Astrocyte of the spinal cord (primary cell): Measurements from ENCODE around the gene KCNQ4.

Experiments
- DNase-seq: peaks from one replicate; pipeline ENCODE4 v3.0.0; 2011; ENCODE audit warnings: low read depth, low spot score
- H3K4me3 ChIP-seq: 2 replicates; pipeline ENCODE4 v1.5.1; 2011; ENCODE audit warnings: low read depth, mild to moderate bottlenecking, low read length, moderate library complexity
- in situ Hi-C: cut with HindIII; loops from 2 replicates; pipeline ENCODE4 v1.10.0; 2017; ENCODE audit warnings: low sequenced_read_pairs
- TF ChIP-seq, protein P1 (sequence below): IDR thresholded peaks from 2 replicates; pipeline ENCODE4 v1.5.1; 2012; ENCODE audit warnings: low read depth, mild to moderate bottlenecking, low read length, inconsistent platforms

KCNQ4 gene

DNA sequence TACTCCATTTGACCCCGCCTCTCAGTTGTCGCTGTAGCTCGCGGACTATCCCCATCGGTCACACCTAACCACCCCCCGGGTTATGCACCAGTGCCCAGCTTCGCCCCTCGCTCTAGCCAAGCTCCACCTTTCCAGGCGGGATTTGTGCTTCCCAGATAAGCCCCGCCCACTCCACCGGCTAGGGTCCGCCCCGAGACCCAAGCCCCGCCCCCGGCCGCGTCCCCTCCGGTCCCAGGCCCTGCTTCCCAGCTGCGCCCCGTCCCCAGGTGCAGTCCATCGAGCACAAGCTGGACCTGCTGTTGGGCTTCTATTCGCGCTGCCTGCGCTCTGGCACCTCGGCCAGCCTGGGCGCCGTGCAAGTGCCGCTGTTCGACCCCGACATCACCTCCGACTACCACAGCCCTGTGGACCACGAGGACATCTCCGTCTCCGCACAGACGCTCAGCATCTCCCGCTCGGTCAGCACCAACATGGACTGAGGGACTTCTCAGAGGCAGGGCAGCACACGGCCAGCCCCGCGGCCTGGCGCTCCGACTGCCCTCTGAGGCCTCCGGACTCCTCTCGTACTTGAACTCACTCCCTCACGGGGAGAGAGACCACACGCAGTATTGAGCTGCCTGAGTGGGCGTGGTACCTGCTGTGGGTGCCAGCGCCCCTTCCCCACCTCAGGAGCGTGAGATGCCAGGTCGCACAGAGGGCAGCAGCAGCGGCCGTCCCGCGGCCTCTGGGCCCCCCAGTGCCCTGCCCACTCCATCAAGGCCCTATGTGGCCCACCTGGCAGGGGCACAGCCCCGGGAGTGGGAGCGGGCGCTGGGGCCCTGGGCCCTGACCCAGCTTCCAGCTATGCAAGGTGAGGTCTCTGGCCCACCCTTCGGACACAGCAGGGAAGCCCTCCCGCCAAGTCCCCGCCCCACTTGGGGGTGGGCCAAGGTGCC lies 54.7 kb downstream of the KCNQ4 start:
- TF ChIP-seq, protein P1, sequence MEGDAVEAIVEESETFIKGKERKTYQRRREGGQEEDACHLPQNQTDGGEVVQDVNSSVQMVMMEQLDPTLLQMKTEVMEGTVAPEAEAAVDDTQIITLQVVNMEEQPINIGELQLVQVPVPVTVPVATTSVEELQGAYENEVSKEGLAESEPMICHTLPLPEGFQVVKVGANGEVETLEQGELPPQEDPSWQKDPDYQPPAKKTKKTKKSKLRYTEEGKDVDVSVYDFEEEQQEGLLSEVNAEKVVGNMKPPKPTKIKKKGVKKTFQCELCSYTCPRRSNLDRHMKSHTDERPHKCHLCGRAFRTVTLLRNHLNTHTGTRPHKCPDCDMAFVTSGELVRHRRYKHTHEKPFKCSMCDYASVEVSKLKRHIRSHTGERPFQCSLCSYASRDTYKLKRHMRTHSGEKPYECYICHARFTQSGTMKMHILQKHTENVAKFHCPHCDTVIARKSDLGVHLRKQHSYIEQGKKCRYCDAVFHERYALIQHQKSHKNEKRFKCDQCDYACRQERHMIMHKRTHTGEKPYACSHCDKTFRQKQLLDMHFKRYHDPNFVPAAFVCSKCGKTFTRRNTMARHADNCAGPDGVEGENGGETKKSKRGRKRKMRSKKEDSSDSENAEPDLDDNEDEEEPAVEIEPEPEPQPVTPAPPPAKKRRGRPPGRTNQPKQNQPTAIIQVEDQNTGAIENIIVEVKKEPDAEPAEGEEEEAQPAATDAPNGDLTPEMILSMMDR, result no peak
- no peak overlapping the region for H3K4me3 ChIP-seq
- DNase-seq, result no peak
- in situ Hi-C loops, result no loop called here

DNA sequence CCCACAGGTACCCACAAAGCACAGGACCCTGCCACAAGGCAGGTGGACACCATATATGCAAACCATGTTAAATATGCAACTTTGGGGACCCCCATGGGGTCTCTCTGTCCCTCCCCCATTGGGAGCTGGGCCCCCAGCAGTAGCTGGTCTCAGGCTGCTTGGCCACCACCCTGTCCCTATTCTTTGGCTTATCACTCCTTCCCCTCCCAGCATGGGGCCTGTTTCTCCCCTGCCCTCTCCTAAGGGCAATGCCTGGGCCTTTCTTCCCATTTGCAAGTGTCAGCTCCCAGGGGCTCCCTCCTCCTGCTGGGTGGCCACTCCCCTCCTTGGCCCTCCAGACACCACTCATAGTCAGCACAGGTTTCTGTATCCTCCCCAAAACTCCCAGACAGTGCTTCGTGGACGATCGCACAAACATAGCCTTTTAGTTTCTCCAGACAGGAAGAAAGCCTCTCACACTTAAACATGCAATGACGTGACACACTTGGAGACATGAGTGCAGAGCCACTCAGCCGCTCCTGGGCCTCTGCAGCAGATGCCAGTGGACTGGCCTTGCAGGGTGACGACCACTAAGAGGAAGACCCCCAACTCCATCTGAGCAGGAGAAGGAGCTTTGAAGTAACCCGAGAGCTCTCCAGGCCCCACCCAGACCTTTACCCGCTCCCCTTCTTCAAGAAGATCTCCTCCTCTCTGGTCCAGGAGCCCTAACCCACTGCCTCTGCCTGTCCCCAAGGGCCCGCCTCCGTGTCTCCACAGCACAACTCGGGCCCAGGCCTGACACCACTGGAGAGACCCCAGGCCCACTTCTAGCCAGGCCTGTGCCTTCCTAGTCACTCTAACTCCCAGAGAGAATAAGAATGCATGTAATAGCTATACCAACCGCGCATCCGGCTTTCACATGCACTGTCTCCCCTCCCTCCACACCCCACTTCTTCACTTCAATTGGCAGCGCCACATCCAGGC lies 55.7 kb downstream of the KCNQ4 start:
- H3K4me3 ChIP-seq, result no peak overlapping the region
- DNase-seq, result no peak
- in situ Hi-C loops, result no loop called here
- TF ChIP-seq, protein P1, result no peak

DNA sequence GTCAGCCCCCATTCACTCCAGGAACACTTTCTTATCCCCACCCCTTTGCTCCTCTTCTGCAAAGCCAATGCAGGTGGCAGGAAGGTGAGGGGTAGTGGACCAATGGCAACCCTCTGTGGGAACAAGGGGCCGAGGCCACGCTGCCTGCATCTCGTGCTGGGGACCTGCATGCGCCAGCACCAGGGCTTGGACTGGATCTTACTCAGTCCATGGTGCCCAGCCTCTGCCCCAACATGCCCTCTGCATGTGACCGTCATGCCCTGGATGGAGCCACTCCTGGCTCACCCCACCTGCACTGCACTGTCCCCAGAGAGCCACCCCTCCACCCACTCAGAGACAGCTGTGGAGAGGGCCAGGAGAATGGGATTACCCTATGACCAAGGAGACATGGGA lies 56.4 kb downstream of the KCNQ4 start:
- TF ChIP-seq, protein P1, result no peak
- in situ Hi-C loops, result no loop called here
- DNase-seq, result no peak
- H3K4me3 ChIP-seq, result no peak overlapping the region

DNA sequence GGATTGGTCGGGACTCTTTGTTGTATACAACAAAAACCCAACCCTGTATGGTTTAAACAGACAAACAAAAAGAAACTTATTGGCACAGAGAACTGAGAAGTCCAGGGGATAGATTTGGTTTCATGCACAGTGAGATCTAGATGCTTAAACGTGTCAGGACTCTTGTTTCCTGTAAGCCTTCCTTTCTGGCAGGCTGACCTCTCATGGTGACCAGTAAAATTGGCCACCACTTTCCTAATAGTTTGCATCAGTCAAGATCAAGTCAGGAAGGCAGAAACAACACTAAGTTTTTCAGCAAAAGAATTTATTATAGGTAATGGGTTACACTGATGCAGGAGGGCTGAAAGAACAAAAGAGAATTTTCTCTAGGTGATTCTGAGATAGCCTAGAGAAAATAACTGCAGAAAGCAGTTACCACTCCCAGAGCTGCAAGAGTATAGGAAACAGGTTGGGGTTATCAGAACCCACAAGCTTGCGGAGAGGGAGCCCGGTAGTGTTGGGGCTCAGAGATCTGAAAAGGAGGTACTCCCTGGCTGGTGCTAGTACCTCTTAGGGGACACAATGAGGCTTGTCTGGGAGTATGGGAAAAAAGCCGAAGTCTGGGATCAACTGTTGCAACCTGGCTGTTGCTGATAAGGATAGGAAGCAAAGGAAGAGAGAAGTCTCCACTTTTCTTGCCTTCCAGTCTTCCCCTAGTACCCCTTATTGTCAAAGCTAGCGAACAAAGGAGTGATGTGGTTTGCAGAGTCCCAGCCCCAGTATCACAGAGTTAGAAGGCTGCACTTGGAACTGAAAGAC lies 57.1 kb downstream of the KCNQ4 start:
- in situ Hi-C loops, result no loop called here
- no peak overlapping the region for H3K4me3 ChIP-seq
- no peak for DNase-seq
- TF ChIP-seq, protein P1, result no peak

DNA sequence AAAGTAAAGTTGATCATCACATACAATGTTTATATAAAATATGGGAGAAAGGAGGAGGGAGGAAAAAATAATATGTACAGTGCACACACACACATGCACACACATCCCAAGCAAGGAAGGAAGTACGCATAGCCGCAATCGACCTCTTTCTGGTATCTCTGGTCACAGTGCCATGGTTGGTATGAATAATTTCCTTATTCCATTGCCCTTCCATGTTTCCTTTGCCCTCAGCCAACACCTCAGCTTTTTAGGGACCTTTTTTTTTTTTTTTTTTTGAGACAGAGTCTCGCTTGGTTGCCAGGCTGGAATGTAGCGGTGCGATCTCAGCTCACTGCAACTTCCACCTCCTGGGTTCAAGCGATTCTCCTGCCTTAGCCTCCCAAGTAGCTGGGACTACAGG lies 58.0 kb downstream of the KCNQ4 start:
- in situ Hi-C loops, result no loop called here
- TF ChIP-seq, protein P1, result no peak
- DNase-seq, result no peak
- H3K4me3 ChIP-seq, result no peak overlapping the region

DNA sequence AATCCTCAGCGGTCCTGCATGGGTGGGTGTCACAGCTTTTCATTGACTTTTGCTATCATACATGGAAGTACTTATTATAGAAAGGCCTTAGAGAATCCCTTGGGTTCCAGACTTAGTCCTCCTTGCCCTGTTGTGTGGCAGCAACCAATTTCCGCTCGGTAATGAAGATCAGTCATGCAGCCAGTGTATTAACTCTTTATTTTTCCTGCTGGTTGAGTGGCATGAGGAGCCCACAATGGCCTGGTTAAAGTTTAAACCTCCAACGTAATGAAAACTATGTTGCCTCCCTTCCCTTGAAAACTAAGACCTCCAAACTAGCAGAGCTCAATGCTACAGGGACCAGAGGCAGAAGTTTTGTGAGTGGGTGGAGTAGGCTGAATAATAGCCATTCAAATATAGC lies 58.6 kb downstream of the KCNQ4 start:
- no peak overlapping the region for H3K4me3 ChIP-seq
- no peak for DNase-seq
- TF ChIP-seq, protein P1, result no peak
- in situ Hi-C loops, result no loop called here
